HepG2 (cell line): Measurements from ENCODE around the gene TBC1D2B.

Source experiments
- BCL6 ChIP-seq: IDR thresholded peaks from 2 replicates; pipeline ENCODE4 v1.6.1; 2016; ENCODE audit warnings: missing genetic modification reagents, missing compliant biosample characterization
- CHD2 ChIP-seq: IDR thresholded peaks from 2 replicates; pipeline ENCODE4 v1.6.1; 2011; ENCODE audit warnings: low read depth, low read length, improper control_type of control experiment
- HOXA9 ChIP-seq: sonication (generic); formaldehyde crosslinking; IDR thresholded peaks from 2 replicates; pipeline ENCODE4 v1.8.1; 2022; ENCODE audit warnings: missing genetic modification reagents, mild to moderate bottlenecking, moderate library complexity, borderline replicate concordance
- KDM5A ChIP-seq: fragments of 200-600 bp; sonication (generic); IDR thresholded peaks from 2 replicates; pipeline ENCODE4 v1.7.0; 2018; ENCODE audit warnings: antibody characterized with exemption, mild to moderate bottlenecking, low read length, borderline replicate concordance
- RXRA ChIP-seq: sonication (generic); formaldehyde crosslinking; IDR thresholded peaks from 2 replicates; pipeline ENCODE4 v1.5.1; 2020; ENCODE audit warnings: missing genetic modification reagents
- SUZ12 ChIP-seq: fragments of 150-350 bp; IDR thresholded peaks from 2 replicates; pipeline ENCODE4 v1.6.1; 2014; ENCODE audit warnings: low read depth, low read length
- ZNF143 ChIP-seq: sonication (generic); formaldehyde crosslinking; IDR thresholded peaks from 2 replicates; pipeline ENCODE4 v1.4.0; 2020; ENCODE audit warnings: missing genetic modification reagents
- ZNF850 ChIP-seq: sonication (generic); formaldehyde crosslinking; conservative IDR thresholded peaks from 2 replicates; pipeline ENCODE4 v1.9.0; 2021; ENCODE audit warnings: mild to moderate bottlenecking, missing genetic modification reagents
- TF ChIP-seq, protein P1 (sequence below): sonication (generic); formaldehyde crosslinking; IDR thresholded peaks from 2 replicates; pipeline ENCODE4 v1.5.0; 2020; ENCODE audit warnings: mild to moderate bottlenecking, missing genetic modification reagents, moderate library complexity
- TF ChIP-seq, protein P2 (sequence below): sonication (generic); formaldehyde crosslinking; IDR thresholded peaks from 2 replicates; pipeline ENCODE4 v1.9.0; 2021; ENCODE audit warnings: missing genetic modification reagents, mild to moderate bottlenecking, borderline replicate concordance

DNA sequence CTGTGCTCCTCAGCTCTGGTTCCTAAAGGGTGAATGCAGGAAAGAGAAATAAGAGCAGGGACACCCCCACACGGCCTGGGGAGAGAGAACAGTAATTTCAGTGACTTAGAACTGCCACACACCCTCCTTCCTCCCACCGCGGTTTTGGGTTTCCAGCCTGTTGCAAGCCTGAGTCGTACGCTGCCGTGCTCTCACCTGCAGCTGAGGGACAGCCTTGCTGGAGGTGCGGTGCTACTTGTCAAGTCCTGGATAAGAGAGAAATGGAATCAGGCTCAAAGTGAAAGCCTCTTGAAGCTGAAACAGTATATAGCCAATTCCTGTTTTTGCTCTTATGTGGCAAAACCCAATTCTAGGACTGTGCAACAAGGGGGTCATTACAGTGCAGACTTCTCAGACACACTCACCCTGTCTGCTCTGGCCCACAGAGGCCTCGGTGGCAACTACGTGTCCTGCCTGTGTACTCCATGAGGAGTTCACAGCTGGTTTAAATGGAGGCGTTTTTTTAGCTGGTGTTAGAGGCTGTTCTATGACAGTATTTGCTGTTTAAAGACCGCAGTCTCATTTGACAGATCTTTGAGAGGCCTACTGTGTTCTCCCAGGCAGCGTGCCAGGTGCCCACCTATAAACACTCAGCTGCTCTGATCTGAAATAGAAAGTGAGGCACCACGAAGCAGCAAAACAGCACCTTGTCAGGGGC lies 42.9 kb downstream of the TBC1D2B start:
- no peak for TF ChIP-seq ZNF143 (CRISPR knock-in tag)
- TF ChIP-seq BCL6, result no peak
- no peak for TF ChIP-seq KDM5A
- TF ChIP-seq RXRA (CRISPR knock-in tag), result no peak
- TF ChIP-seq HOXA9 (CRISPR knock-in tag), result no peak
- no peak for TF ChIP-seq ZNF850
- no peak for TF ChIP-seq SUZ12
- TF ChIP-seq CHD2, result no peak
- TF ChIP-seq, protein P1, sequence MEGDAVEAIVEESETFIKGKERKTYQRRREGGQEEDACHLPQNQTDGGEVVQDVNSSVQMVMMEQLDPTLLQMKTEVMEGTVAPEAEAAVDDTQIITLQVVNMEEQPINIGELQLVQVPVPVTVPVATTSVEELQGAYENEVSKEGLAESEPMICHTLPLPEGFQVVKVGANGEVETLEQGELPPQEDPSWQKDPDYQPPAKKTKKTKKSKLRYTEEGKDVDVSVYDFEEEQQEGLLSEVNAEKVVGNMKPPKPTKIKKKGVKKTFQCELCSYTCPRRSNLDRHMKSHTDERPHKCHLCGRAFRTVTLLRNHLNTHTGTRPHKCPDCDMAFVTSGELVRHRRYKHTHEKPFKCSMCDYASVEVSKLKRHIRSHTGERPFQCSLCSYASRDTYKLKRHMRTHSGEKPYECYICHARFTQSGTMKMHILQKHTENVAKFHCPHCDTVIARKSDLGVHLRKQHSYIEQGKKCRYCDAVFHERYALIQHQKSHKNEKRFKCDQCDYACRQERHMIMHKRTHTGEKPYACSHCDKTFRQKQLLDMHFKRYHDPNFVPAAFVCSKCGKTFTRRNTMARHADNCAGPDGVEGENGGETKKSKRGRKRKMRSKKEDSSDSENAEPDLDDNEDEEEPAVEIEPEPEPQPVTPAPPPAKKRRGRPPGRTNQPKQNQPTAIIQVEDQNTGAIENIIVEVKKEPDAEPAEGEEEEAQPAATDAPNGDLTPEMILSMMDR, result no peak
- TF ChIP-seq, protein P2, sequence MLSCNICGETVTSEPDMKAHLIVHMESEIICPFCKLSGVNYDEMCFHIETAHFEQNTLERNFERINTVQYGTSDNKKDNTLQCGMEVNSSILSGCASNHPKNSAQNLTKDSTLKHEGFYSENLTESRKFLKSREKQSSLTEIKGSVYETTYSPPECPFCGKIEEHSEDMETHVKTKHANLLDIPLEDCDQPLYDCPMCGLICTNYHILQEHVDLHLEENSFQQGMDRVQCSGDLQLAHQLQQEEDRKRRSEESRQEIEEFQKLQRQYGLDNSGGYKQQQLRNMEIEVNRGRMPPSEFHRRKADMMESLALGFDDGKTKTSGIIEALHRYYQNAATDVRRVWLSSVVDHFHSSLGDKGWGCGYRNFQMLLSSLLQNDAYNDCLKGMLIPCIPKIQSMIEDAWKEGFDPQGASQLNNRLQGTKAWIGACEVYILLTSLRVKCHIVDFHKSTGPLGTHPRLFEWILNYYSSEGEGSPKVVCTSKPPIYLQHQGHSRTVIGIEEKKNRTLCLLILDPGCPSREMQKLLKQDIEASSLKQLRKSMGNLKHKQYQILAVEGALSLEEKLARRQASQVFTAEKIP, result no peak
